MV-4-11 (cell line): Measurements from ENCODE around the gene ITM2C.

Experiments used
- DNase-seq: peaks from one replicate; lab custom pipeline; 2025; lab: John Stamatoyannopoulos, UW

The ITM2C gene

DNA sequence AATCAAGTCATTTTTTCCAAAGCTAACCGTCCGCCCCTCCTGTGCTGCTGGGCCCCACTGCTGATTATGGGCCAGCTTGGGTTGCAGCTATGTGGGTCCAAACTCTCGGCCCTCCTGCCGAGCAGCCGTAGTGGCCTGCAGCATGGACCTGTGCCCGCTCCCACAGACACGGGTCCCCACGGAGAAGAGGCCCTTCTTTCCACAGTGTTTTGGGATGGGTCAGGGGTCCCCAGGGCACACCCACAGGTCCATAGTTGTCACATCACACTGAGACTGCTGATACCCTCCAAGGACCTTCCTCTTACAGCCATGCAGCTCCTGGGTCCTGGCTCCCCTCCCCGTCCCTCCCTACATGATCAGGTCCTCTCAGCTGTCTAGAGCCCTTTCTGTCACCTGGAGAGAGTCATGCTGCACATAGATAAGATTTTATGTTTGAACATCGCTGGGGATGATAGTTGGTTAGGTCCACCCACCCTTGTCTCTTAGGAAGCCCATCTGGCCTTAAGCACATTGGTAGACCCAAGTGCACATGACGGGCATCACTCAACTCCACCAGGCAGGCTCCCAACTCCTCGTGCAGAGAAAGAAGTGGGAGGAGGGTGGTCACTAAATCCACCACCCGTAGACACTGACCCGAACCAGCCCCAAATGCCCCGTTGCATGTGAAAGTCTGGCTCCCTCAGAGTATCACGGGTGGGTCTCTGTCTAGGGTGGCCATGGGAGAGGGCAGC, 42.8 kb downstream of the ITM2C start:
- no peak for DNase-seq

DNA sequence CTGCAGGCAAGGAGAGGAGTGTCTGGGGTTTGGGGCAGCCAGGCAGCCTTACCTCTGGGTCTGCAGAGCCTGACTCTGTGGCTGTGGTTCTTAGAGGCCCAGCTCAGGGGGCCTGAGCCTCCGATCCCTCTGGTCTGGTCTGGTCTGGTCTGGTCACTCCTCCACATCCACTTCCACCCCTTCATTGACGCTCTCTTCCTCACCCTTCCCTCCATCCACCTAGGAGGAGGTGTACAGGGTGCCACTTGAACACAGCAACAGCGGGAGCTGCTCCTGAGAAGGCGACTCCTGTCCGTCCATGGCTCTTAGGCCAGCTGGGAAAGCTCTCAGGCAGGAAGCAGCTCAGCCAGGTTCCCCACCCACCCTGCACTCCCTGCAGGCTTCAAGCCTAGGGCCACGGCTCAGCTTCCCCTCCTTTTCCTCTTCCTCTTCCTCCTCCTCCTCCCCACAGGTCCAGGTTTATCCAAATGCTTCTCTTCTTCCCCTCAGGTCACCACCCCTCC, 43.4 kb downstream of the ITM2C start:
- no peak for DNase-seq

DNA sequence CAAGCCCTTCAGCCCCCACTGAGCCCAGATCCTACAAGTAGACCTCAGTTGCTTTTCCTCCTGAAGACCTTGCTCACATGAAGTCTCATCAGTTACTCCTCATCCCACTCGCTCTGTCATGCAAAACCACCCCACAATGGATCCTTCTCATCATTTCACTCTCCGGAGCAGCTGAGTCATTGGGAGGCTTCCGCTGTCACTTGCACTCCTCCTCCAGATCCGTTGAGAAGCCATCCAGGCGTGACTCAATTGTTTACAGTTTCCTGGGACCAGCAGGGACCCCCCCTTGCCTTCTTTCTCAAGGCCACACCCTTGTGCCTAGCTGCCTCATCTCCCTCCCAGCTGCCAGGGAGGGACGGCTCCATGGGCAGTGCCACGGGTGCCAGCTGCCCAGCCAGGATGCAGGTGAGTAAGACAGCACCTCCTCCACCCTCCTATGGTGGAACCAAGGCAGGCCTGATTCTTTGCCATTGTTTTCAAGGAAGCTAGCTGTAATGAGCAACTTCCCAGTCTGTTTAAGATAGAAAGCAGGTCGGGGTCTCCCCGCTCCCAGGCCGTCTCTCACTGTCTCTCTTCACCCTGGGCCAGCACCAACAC, 44.0 kb downstream of the ITM2C start:
- DNase-seq = peak; percentile 79

DNA sequence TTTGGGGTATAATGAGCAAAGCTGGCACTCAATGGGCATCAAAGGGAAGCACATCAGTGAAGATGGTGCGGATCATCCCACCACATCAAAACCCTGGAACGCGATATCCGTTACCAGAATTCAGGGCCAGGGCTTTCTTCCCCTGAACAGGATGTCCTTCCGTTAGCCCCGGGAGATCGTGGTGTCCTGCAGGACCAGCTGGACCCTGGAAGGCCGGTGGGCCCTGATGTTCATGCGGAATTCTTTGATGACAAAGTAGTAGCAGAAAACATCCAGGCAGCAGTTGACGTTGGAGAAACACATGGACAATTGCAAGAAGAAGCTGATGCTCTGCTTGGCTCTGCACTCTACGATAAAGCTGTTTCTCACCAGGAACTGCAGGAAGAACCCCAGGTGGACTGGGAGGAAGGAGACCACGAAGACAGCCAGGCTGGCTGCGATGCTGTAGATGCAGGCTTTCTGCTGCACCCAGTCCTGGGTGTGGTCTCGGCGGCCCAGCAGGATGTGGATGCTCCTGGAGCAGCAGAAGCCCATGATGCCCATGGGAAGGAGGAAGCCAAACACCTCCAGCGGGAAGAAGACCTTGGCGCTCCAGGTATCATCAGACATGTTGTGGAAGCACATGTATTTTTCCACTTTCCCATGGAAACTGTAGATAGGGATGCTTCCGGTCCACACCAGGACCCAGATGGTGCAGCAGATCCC, 45.3 kb downstream of the ITM2C start:
- no peak for DNase-seq

DNA sequence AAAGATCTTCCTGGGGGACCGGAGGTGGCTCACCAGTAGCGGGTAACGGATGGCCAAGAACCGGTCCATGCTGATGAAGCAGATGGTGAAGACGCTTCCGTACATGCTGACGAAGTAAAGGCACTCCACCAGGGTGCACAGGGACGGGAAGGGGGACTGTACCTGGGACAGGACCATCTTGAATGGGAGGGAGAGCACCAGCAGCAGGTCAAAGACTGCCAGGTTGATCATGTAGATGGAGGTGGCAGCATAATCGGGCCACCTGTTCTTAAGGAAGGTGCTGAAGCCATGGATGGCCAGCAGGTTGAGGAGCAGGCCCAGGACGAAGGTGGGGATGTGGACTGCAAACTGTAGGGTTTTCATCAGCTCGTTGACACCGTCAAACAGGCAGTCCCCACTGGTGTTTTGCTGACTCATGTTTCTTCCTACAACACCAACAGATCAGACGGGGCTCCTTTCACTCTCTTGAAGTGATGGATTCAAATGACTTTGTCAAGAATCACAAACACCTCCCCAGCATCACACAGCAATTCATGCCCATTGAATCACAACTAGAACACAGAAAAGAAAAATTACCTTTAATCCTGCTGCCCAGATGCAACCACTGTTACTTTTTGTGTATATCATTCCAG, 45.9 kb downstream of the ITM2C start:
- DNase-seq = no peak

DNA sequence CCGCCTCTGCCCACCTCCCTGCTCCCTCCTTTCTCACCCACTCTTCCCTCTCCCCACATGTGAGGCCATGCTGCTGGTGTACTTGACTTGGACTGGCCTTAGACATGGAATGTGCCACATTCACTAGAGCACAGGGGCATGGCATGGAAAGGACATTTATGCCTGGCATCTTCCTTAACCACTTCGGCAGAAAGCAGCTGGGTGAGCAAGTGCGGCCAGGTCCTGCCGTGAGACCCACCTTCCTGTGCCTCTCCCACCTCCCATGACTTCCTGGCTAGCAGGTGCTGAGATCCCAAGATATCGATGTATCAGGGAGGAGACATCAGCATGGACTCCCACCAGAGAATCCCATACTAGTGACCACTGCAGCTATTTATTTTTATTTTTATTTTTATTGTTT, 47.3 kb downstream of the ITM2C start:
- no peak for DNase-seq

DNA sequence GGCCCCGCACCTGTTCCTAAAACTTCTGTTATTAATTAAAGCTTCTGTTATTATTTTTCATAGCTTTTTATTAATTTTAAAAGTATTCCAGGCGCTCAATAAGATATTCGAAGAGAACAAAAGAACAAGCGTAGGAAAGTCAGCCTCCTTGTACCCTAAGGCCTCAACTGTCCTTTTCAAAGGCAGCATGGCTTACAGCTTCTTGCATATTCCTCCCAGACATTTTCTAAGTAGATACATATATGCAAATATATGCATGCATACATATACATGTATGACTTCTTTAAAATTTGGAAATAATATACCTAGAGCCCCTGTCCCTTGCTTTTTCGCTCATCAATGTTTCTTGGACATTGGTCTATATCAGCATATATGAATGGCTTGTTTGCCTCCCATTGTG, 48.0 kb downstream of the ITM2C start:
- DNase-seq = no peak

DNA sequence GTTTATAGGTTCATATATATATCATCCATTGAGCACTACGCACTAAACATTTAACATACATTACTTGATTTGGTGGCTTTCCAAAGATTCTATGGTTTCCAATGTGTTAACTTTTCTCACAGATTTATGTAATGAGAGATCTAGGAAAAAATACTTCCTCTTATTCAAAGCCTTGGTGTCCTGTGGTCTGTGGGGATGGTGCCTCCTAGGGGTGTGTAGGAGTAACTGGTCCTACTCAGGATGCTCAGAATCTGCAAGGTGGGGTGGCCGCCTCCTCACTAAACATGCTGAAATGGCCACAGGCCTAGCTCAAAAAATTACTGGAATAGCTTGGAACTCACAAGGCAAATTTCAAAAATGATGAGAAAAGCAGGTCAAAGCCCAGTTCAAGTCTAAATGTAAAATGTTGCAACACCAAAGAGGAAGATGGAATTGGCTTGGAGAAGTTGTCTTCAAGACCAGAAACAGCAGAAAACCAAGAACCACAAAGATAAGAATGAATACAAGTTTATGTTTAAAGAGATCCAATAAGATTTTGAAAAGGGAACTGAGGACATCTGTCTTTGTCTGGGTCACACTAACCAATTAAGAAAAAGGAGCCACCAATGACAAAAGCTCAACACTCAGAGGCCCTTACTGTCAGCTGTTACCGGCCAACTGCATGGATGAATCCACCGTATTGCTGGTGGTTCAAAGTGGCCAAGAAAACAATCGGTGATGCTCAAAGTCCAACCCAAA, 48.8 kb downstream of the ITM2C start:
- peak; percentile 96 for DNase-seq

DNA sequence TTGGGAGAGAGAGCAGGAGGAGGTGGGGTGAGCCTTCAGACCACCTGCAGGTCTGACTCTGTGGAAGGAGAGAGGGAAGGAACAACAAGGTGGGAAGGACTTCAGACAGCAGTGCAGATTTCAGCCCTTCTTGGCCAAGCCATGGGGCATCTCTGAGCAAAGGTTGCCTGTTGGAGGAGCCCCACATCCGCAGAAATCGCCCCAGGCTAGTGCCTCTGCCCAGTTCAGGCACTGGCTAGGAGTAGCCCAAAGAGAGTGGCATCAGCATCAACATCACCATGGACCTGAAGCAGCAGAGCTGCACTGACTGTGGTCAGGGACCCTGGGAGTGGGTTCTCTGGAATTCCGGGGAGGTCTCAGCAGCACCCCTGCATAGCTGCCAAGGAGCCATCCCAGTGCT, 50.1 kb downstream of the ITM2C start:
- no peak for DNase-seq

DNA sequence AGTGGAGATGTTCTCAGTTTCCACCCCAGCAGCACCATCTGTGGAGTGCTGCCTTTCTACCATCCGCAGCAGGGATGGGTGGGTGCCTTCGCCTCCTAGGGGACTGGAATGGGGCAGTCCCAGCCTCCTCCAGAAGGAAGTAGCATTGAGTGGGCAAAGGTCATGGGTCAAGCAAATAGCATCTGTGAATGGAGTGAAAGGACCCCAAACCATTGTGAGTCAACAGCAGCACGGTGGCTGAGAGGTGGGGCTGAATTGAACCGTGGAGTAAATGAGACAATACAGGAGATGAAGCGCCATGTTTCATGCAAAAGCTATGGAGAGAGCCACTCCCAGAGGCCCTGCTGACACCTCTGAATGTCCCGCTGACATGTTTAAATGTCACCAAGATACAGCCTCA, 50.6 kb downstream of the ITM2C start:
- no peak for DNase-seq

DNA sequence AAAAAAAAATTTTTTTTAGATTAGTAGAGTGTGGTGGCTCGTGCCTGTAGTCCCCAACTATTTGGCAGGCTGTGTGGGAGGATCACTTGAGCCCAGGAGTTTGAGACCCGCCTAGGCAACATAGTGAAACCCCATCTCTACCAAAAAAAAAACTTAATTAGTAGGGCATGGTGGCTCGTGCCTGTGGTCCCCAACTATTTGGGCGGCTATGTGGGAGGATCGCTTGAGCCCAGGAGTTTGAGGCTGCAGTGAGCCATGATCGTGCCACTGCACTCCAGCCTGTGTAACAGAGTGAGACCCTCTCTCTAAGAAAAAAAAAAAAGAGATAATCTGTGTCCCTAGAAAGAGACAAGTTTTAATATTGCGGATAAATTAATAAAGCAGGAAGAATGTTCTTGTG, 51.5 kb downstream of the ITM2C start:
- DNase-seq = no peak

DNA sequence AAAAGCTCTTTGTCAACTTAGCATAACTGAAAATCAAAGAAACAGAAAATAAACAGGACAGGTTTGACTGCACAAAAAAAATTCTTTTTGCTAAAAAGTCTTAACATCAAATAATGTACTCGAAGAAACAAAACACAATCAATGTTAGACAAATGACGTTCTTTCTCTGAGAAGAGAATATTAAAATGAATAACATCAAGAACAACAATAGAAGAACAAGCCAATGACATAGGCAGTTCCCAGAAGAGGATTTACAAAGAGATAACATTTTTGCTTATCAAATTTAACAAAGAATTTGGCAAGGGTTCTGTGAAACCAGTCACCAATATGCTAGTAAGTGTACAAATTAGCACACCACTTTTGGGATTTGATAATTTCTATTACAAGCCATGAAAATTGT, 54.5 kb downstream of the ITM2C start:
- no peak for DNase-seq

DNA sequence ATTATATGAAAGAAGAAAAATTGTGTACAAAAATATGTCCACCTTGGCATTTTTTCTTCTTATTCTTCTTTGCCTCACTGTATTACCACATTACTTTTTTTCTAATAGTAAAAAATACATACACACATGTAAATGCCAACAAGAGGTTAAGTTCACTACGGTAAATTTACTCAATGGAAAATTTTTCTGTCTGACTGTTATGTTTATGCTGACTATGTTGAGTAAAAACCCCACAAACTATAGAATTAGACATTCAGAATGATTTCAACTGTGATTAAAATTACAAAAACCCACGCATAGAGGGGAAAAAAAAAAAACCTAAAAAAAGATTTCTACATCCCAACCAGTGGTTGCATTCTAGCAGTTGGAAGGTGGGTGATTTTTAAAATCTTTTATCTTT, 54.9 kb downstream of the ITM2C start:
- DNase-seq = no peak

DNA sequence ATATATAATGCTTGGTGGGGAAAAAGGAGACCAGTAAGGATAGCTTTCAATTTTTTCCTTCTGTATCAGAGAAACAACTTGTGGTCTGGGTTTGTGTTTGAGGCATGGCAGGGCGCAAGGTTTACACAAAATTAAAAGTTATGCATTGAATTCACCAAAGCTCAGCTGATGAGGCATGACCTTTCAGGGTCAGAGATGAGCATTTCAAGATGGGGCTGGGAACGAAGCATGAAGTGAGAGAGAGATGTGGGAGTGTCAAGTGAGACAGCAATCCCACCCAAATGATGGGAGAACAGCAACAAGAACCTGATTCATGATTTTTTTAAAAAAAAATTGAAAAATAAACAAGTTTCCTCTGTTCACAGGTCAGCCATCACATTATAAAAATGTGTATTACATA, 55.4 kb downstream of the ITM2C start:
- DNase-seq = no peak

DNA sequence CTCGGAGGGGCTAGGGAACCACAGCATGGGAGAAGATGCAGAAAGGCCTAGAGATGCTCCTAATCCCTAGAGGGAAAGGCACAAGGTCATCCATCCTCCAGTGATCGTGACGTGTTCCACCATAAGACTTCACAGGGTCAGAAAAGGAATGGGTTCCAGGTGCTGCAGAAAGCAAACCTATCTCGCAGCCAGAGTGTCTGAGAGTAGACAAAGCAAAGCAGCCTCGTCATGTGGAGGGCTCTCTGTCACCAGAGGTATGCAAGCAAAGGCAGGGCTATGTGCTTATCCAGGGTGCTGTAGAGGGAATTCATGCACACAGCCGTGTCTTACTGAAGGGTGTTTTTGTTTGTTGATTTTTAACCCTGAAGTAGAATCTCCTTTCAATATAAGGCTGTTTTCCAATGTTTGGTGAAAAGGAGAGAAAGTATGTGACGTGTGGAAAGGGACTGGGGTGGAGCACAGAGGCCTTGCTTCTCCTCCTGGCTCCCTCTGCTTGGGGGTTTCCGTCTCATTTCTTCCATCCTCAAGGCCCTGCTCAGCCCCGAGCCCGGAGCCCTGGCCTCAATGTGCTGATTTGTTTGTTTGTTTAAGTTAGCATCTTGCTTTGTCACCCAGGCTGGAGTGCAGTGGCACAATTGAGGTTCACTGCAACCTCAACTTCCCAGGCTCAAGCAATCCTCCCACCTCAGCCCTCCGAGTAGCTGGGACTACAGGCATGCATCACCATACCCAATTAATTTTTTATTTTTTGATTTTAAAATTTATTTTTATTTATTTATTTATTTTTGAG, 57.3 kb downstream of the ITM2C start:
- no peak for DNase-seq

DNA sequence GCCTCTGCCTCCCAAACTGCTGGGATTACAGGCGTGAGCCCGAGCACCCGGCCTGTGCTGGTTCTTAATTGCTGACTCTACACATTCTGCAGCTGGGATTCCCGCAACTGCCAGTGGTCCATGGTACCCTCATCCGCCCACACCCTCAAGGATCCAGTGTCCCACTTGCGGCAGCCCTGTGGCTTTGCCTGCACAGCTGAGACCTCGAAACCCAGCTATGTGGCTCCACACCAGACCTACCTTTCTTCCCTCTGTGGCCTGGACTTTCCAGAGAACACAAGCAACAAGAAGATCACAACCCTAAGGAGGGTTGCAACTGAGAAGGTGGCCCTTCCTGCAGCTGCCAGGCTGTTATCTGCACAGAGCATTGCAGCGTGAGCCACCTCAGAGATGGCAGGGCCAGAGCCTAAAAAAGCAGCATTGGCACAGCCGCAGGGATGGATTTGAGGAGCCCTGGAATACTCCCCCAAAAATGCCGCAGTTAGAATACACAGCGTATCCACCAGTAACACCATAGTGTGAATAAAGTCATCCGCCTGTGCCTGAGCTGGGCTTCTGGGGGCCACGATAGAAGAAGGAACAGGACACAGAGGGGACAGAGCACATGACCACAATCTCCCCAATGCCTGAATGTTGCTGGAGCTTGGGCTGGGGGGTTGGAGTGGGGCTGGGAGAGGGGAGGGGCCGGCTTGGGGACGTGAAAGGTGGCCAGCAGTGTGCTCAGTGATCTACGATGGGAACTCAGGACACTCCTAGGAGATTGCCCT, 58.4 kb downstream of the ITM2C start:
- DNase-seq = no peak

DNA sequence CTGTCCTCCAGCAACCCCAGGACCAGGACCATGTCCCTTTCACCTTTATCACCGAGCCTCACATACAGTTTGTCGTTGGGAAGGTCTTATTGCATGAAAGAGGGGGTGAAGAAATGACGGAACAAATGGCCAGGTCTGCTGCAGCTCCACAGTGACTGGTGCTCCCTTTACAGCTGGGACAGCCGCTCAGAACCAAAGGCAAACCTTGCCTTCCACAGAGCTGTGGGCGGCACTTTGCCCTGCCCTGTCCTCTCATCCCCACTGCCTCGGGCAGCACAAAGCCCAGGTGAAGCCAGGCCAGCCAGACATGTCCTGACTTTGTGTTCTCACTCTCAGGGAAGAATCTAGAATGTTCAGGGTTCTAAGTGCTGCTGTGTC, 59.3 kb downstream of the ITM2C start:
- no peak for DNase-seq

DNA sequence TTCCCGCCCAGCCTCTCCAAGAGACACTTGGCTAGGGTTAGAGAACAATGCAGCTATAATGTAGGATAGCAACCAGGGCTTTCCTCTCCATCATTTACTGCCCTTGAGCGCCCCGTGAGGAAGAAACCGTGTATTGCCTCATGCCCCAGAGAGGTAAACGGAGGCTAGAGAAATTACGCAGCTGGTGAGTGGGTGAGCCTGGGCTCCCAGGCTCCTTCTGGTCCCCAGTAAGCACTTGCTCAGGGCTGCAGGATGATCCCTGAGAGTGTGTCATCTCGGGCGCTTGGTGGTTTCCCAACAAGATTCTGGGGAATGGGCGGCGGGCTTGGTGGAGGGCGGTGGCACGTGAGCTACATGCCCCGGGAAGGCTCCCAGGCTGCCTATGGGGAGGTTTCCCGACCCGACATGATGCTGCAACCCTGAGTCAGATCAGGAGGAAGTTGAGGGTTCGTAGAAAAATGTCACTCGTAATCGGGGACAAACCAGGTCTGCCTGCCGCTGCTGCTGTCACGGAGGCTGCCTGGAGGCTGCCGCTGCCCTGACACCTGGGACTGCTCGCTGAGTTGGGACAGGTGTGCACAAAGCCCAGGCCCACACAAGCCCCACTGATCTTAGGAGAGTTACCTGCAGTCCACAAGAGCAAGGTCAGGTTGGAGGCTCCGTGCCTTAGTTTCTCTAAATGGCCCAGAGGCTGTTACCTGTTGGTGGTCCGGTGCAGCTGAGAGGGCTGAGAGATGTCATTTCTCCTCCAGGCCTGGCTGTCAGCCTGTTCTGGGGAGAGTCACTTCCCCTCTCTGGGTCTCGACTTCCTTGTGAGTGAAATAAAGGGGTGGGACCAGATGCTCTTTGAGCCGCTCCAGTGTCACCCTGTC, 60.0 kb downstream of the ITM2C start, which contains the start of gene GPR55:
Gene GPR55, minus strand, starts transcription at position 773 of the 872 bp plus-strand sequence. CDS start 14,280 bp downstream, outside the sequence.
- DNase-seq = peak; percentile 66

DNA sequence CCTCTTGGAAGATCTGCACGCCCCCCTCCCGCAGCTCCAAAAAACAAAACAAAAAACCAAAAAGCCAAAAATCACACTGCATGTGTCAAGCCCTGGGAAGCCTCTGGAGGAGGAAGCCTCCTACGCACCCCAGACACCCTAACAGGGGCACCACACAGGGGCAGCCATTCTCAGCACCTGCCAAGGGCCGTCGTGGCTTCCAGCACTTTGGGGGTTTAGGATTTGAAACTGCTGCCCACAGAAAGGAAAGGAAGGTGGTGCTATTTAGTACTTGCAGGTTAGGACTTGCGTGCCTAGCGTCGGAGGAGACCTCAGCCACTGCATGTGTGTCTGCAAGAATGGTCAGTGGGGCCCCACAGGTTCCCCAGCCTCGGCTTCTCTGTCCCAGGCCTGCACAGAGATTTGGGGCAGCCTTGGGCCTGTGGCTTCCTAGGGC, 60.7 kb downstream of the ITM2C start:
- no peak for DNase-seq
